ENCODE measurements around the gene OASL.
"Not testable (repeated sequence)": the region's sequence is repeated elsewhere in the genome, so short reads cannot be mapped to it uniquely, and the experiment has no call there.

DNA sequence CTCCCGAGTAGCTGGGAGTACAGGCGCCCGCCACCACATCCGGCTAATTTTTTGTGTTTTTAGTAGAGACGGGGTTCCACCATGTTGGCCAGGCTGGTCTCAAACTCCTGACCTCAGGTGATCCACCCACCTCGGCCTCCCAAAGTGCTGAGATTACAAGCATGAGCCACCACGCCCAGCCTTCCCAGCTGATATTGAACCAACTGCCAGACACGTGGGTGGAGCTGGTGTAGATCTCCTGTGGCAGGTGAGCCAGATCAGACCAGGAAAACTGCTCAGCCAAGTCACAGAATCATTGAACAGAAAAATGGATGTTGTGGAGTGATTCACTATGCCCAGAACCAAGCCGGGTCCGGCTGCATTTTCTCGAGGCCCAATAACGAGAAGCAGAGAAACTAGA lies 8.4 kb upstream of the OASL start:
- TF ChIP-seq, protein P1, sequence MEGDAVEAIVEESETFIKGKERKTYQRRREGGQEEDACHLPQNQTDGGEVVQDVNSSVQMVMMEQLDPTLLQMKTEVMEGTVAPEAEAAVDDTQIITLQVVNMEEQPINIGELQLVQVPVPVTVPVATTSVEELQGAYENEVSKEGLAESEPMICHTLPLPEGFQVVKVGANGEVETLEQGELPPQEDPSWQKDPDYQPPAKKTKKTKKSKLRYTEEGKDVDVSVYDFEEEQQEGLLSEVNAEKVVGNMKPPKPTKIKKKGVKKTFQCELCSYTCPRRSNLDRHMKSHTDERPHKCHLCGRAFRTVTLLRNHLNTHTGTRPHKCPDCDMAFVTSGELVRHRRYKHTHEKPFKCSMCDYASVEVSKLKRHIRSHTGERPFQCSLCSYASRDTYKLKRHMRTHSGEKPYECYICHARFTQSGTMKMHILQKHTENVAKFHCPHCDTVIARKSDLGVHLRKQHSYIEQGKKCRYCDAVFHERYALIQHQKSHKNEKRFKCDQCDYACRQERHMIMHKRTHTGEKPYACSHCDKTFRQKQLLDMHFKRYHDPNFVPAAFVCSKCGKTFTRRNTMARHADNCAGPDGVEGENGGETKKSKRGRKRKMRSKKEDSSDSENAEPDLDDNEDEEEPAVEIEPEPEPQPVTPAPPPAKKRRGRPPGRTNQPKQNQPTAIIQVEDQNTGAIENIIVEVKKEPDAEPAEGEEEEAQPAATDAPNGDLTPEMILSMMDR (conservative IDR thresholded peaks at IDR 0.05): not testable (repeated sequence)
- not testable (repeated sequence) for TF ChIP-seq ZFX (IDR thresholded peaks at IDR 0.05)

All from C4-2B (cell line).